HepG2 (cell line): Measurements from ENCODE around the gene SLC9A5. TPM values are rescaled to one million over a fixed set of nuclear protein-coding genes. Genes with fewer than 3 reads are reported as not detected.

Experiments used
- ATAC-seq: fragments of 200-7000 bp; cut with Tn5 transposase; 3 replicates; pipeline ENCODE4 v1.9.1; 2020; ENCODE audit warnings: mild to moderate bottlenecking, moderate library complexity
- BruUV-seq: library from RNA; stranded (reverse); fragments of 400-500 nt; replicated peaks from 2 replicates; lab custom pipeline; 2021; lab: Mats Ljungman, UMichigan
- CTCF ChIA-PET: fragments of 300-600 bp; formaldehyde crosslinking; extraction: SDS; loops from one replicate; lab custom pipeline; 2021; ENCODE audit warnings: low total read pairs, inconsistent platforms, low intra/inter-chr PET ratio; lab: Yijun Ruan, JAX
- POLR2A ChIA-PET: fragments of 350-600 bp; sonication (Branson Sonifier 250); formaldehyde crosslinking; loops from one replicate; lab custom pipeline; 2020; ENCODE audit warnings: antibody characterized with exemption, inconsistent platforms; lab: Yijun Ruan, JAX
- DNase-seq: peaks from one replicate; pipeline ENCODE4 v3.0.0-alpha.2; 2015; ENCODE audit warnings: low spot score
- FAIRE-seq: peaks from 3 replicates; lab custom pipeline; 2011; peaks lifted over from hg19 to GRCh38; lab: Jason Lieb, UNC
- H2AFZ ChIP-seq: one replicate; pipeline ENCODE4 v1.6.1; 2011; ENCODE audit warnings: low read length, inconsistent platforms
- H3K27ac ChIP-seq: fragments of 300-600 bp; 3 replicates; pipeline ENCODE4 v1.8.0; 2011; ENCODE audit warnings: mixed run types, mild to moderate bottlenecking, mixed read lengths, low read length, inconsistent platforms; ENCODE audit not compliant: insufficient read depth; ENCODE audit errors: extremely low read length
- H3K27me3 ChIP-seq, 2 experiments: fragments of 200-600 bp in 1 of 2; 2 replicates in 1 of 2; 3 replicates in 1 of 2; pipeline versions ENCODE4 v1.6.0 to v1.8.0; 2011; ENCODE audit warnings: low read length in 2 of 2, mild to moderate bottlenecking in 2 of 2, moderate library complexity in 2 of 2, inconsistent platforms in 1 of 2; ENCODE audit not compliant: insufficient read depth in 2 of 2, control insufficient read depth in 1 of 2
- H3K36me3 ChIP-seq, 2 experiments: fragments of 200-600 bp in 1 of 2; replicated peaks in 1 of 2; 2 replicates in 1 of 2; 3 replicates in 1 of 2; pipeline versions ENCODE4 v1.5.1 to v1.8.0; 2011; ENCODE audit warnings: low read length in 2 of 2, inconsistent platforms in 1 of 2; ENCODE audit not compliant: insufficient read depth in 2 of 2, control insufficient read depth in 1 of 2
- H3K4me1 ChIP-seq: 2 replicates; pipeline ENCODE4 v1.5.1; 2012; ENCODE audit warnings: low read length, inconsistent platforms; ENCODE audit not compliant: insufficient read depth
- H3K4me2 ChIP-seq: 2 replicates; pipeline ENCODE4 v1.6.0; 2011; ENCODE audit warnings: low read depth, low read length, inconsistent platforms
- H3K4me3 ChIP-seq, 3 experiments: fragments of 200-600 bp in 1 of 3; sonication (generic), shearing (Covaris generic) in 1 of 3; replicated peaks in 1 of 3; 2 replicates each; pipeline ENCODE4 v1.5.1; 2011 to 2016; ENCODE audit warnings: low read length in 3 of 3, inconsistent platforms in 2 of 3, low read depth in 2 of 3, mild to moderate bottlenecking in 2 of 3, control low read depth in 1 of 3, mixed read lengths in 1 of 3; ENCODE audit not compliant: insufficient read depth in 1 of 3
- H3K79me2 ChIP-seq: one replicate; pipeline ENCODE4 v1.6.1; 2011; ENCODE audit warnings: low read length, inconsistent platforms; ENCODE audit not compliant: insufficient read depth
- H3K9ac ChIP-seq: 2 replicates; pipeline ENCODE4 v1.6.0; 2011; ENCODE audit warnings: mild to moderate bottlenecking, low read depth, low read length, inconsistent platforms; ENCODE audit not compliant: insufficient read depth
- H3K9me3 ChIP-seq: 2 replicates; pipeline ENCODE4 v1.5.1; 2012; ENCODE audit warnings: mild to moderate bottlenecking, low read length
- H4K20me1 ChIP-seq: 2 replicates; pipeline ENCODE4 v1.6.0; 2011; ENCODE audit warnings: inconsistent platforms, mild to moderate bottlenecking, low read length, moderate library complexity; ENCODE audit not compliant: insufficient read depth
- DBP ChIP-seq: sonication (generic); formaldehyde crosslinking; IDR thresholded peaks from 2 replicates; pipeline ENCODE4 v1.4.0; 2020; ENCODE audit warnings: missing genetic modification reagents; ENCODE audit errors: not compliant biosample characterization
- ISX ChIP-seq: sonication (generic); formaldehyde crosslinking; conservative IDR thresholded peaks from 2 replicates; pipeline ENCODE4 v1.5.0; 2020; ENCODE audit warnings: missing genetic modification reagents
- MTF1 ChIP-seq: sonication (generic); formaldehyde crosslinking; IDR thresholded peaks from 2 replicates; pipeline ENCODE4 v1.5.0; 2020; ENCODE audit warnings: missing genetic modification reagents
- RNF219 ChIP-seq: sonication (generic); formaldehyde crosslinking; IDR thresholded peaks from 2 replicates; pipeline ENCODE4 v1.5.0; 2020; ENCODE audit warnings: mild to moderate bottlenecking, missing genetic modification reagents
- SKIL ChIP-seq: sonication (generic); formaldehyde crosslinking; IDR thresholded peaks from 2 replicates; pipeline ENCODE4 v1.8.0; 2022; ENCODE audit warnings: missing genetic modification reagents, mild to moderate bottlenecking, moderate library complexity, borderline replicate concordance
- TAF15 ChIP-seq: fragments of 200-400 bp; formaldehyde crosslinking; IDR thresholded peaks from one replicate; pipeline ENCODE4 v1.6.1; 2018; ENCODE audit warnings: mild to moderate bottlenecking, low read depth, low read length; ENCODE audit not compliant: poor library complexity, severe bottlenecking
- ZFP90 ChIP-seq: sonication (generic); formaldehyde crosslinking; IDR thresholded peaks from 2 replicates; pipeline ENCODE4 v1.8.0; 2022; ENCODE audit warnings: missing genetic modification reagents, mild to moderate bottlenecking, inconsistent platforms, borderline replicate concordance
- ZNF256 ChIP-seq: sonication (generic); formaldehyde crosslinking; conservative IDR thresholded peaks from 2 replicates; pipeline ENCODE4 v1.4.0; 2020; ENCODE audit warnings: missing genetic modification reagents
- ZNF281 ChIP-seq: sonication (generic); formaldehyde crosslinking; IDR thresholded peaks from 2 replicates; pipeline ENCODE4 v1.4.0; 2020; ENCODE audit warnings: missing genetic modification reagents, borderline replicate concordance
- in situ Hi-C: cut with HindIII; loops from 2 replicates; pipeline ENCODE4 v1.10.0; 2017; ENCODE audit warnings: low pct_unique_long_range_greater_than_20kb; ENCODE audit not compliant: extremely low pct_ligation_motif_present
- intact Hi-C: fragments of 100-400 bp; cut with micrococcal nuclease; formaldehyde crosslinking; loops from one replicate; pipeline ENCODE4 v1.10.0; 2022; ENCODE audit not compliant: unreplicated experiment
- polyA plus RNA-seq, 8 experiments: library from polyadenylated mRNA; depleted of rRNA in 3 of 8; stranded (reverse) in 7 of 8; unstranded in 1 of 8; fragments of >200 nt; fragmentation: Illumina TruSeq in 4 of 8; extraction: Trizol in 4 of 8; gene quantifications; 2 replicates each; pipeline versions ENCODE4 v1.2.1 to v1.2.3, GENCODE V29; 2011 to 2016; ENCODE audit warnings: low read depth in 4 of 8, missing spikeins in 1 of 8, mixed read lengths in 1 of 8; ENCODE audit not compliant: insufficient read depth in 1 of 8
- total RNA-seq, 5 experiments: library from RNA; depleted of rRNA; stranded (reverse); fragments of >200 nt; fragmentation: Illumina TruSeq; extraction: Trizol; gene quantifications; 2 replicates each; pipeline ENCODE4 v1.2.3, GENCODE V29; 2016; ENCODE audit warnings: low read depth in 1 of 5

The SLC9A5 gene
- total and polyA plus RNA-seq, 2 of the 13 experiments (the other 11 are each of a cell fraction or from before 2014, with no cell fraction given): 0.58 to 1.4 TPM

GRCh38 chr16:67317853-67318252 is 69.1 kb downstream of the SLC9A5 start:
- no peak overlapping the region for H3K27ac ChIP-seq
- BruUV-seq: no TSS peak
- no peak overlapping the region for H2AFZ ChIP-seq
- no peak overlapping the region for H3K4me2 ChIP-seq
- H3K79me2 ChIP-seq: no peaks in the 10 kb centered on the region
- no peaks in the 10 kb centered on the region for H3K36me3 ChIP-seq
- in situ Hi-C loops: no loop called here
- H3K4me1 ChIP-seq: peaks cover 8% of the 10 kb centered on the region; the same call in 1 of the 2 replicates
- DNase-seq (no peak), FAIRE-seq (no peak), ATAC-seq (no peak)
- ChIA-PET POLR2A (no interaction called here), CTCF (no interaction called here)
- no peak overlapping the region for H3K4me3 ChIP-seq
- no peak for TF ChIP-seq ZFP90 (CRISPR knock-in tag)
- TF ChIP-seq RNF219 (CRISPR knock-in tag): no peak
- no peak for TF ChIP-seq MTF1 (CRISPR knock-in tag)
- TF ChIP-seq ZNF256 (CRISPR knock-in tag): no peak
- no peak for TF ChIP-seq TAF15
- no peak for TF ChIP-seq ZNF281 (CRISPR knock-in tag)
- no peak for TF ChIP-seq SKIL
- no peak for TF ChIP-seq DBP
- no peak for TF ChIP-seq ISX
- TF ChIP-seq, all 625 proteins: peak for 0
- Histone ChIP-seq H3K27me3 (peaks cover 0 to 15% of the 10 kb centered on the region in 2 experiments; a peak in 3 of 5 replicates), H4K20me1 (no peaks in the 10 kb centered on the region), H3K9ac (no peak overlapping the region), H3K9me3 (no peaks in the 10 kb centered on the region)
- intact Hi-C loops: no loop called here
